ENCODE measurements around the gene ATN1.
"Not testable (repeated sequence)": the region's sequence is repeated elsewhere in the genome, so short reads cannot be mapped to it uniquely, and the experiment has no call there.

- TF ChIP-seq ZNF157 (tag by site-specific recombination; IDR thresholded peaks at IDR 0.05); ZNF302 (tag by site-specific recombination; IDR thresholded peaks at IDR 0.05; ENCODE audit: low read depth); CTCF (tag by site-specific recombination; IDR thresholded peaks at IDR 0.05); ZNF175 (tag by site-specific recombination; IDR thresholded peaks at IDR 0.05); ZNF785 (tag by site-specific recombination; IDR thresholded peaks at IDR 0.05); SP3 (tag by site-specific recombination; IDR thresholded peaks at IDR 0.05); PRDM4 (tag by site-specific recombination; IDR thresholded peaks at IDR 0.05); ELK4 (IDR thresholded peaks at IDR 0.05; ENCODE audit: borderline replicate concordance, low read depth, low read length); TRIM28 (IDR thresholded peaks at IDR 0.05; ENCODE audit: borderline replicate concordance, low read length); ZNF707 (tag by site-specific recombination; IDR thresholded peaks at IDR 0.05): not testable (repeated sequence)
Observed at GRCh38 chr12:6908141-6908540, 19.6 kb upstream of the ATN1 start.
